Endothelial cell of umbilical vein (primary cell): ENCODE measurements around the gene MESP2. TPM values are rescaled to one million over a fixed set of nuclear protein-coding genes. Genes with fewer than 3 reads are reported as not detected.

Source experiments
- BruUV-seq: library from RNA; stranded (reverse); fragments of 400-500 nt; replicated peaks from 2 replicates; lab custom pipeline; 2021; lab: Mats Ljungman, UMichigan
- CTCF ChIA-PET: fragments of 300-600, 350-600 bp; sonication (Branson Sonifier 250); formaldehyde crosslinking; loops from one replicate; lab custom pipeline; 2021; ENCODE audit warnings: antibody characterized with exemption, inconsistent platforms; lab: Charles Lee
- POLR2A ChIA-PET: fragments of 300-600, 350-600 bp; sonication (Branson Sonifier 250); formaldehyde crosslinking; loops from one replicate; lab custom pipeline; 2021; ENCODE audit warnings: antibody characterized with exemption, inconsistent platforms; lab: Charles Lee
- DNase-seq: peaks from one replicate; pipeline ENCODE4 v3.0.0-alpha.2; 2011; ENCODE audit warnings: low read depth, low spot score
- FAIRE-seq: peaks from 2 replicates; lab custom pipeline; 2011; peaks lifted over from hg19 to GRCh38; lab: Jason Lieb, UNC
- H2AFZ ChIP-seq: 2 replicates; pipeline ENCODE4 v1.6.0; 2012; ENCODE audit warnings: low read depth, low read length, control low read depth, inconsistent platforms
- H3K27ac ChIP-seq: 2 replicates; pipeline ENCODE4 v1.5.1; 2011; ENCODE audit warnings: low read depth, mild to moderate bottlenecking, control low read depth, low read length, moderate library complexity; ENCODE audit not compliant: insufficient read depth
- H3K27me3 ChIP-seq, 2 experiments: 2 replicates each; pipeline versions ENCODE4 v1.6.0 to v1.6.1; 2011; ENCODE audit warnings: low read length in 2 of 2, mixed read lengths in 1 of 2; ENCODE audit not compliant: control insufficient read depth in 2 of 2, insufficient read depth in 2 of 2
- H3K36me3 ChIP-seq, 2 experiments: 2 replicates in 1 of 2; 3 replicates in 1 of 2; pipeline ENCODE4 v1.5.1; 2011; ENCODE audit warnings: low read length in 2 of 2, mild to moderate bottlenecking in 1 of 2, moderate library complexity in 1 of 2; ENCODE audit not compliant: control insufficient read depth in 2 of 2, insufficient read depth in 2 of 2; ENCODE audit errors: extremely low read depth in 1 of 2
- H3K4me1 ChIP-seq: 3 replicates; pipeline ENCODE4 v1.5.1; 2011; ENCODE audit warnings: mild to moderate bottlenecking, low read length; ENCODE audit not compliant: control insufficient read depth, insufficient read depth; ENCODE audit errors: extremely low read depth
- H3K4me2 ChIP-seq: 2 replicates; pipeline ENCODE4 v1.6.1; 2011; ENCODE audit warnings: low read length, control low read depth, mixed read lengths; ENCODE audit not compliant: insufficient read depth
- H3K4me3 ChIP-seq, 3 experiments: fragments of 200-600 bp in 1 of 3; sonication (generic), shearing (Covaris generic) in 1 of 3; replicated peaks in 1 of 3; 2 replicates each; pipeline ENCODE4 v1.5.1; 2011 to 2016; ENCODE audit warnings: control low read depth in 3 of 3, low read length in 3 of 3, mild to moderate bottlenecking in 2 of 3, inconsistent platforms in 1 of 3, low read depth in 1 of 3, moderate library complexity in 1 of 3; ENCODE audit not compliant: insufficient read depth in 1 of 3
- H3K79me2 ChIP-seq: 2 replicates; pipeline ENCODE4 v1.6.0; 2012; ENCODE audit warnings: low read length, inconsistent platforms; ENCODE audit not compliant: control insufficient read depth, insufficient read depth
- H3K9ac ChIP-seq: replicated peaks from 2 replicates; pipeline ENCODE3; 2011; ENCODE audit warnings: low read length, control low read depth; ENCODE audit not compliant: insufficient read depth; ENCODE audit errors: extremely low read depth
- H3K9me1 ChIP-seq: replicated peaks from 3 replicates; pipeline ENCODE4 v1.6.0; 2011; ENCODE audit warnings: mild to moderate bottlenecking, low read length; ENCODE audit not compliant: control insufficient read depth, insufficient read depth; ENCODE audit errors: extremely low read depth
- H3K9me3 ChIP-seq: replicated peaks from 2 replicates; pipeline ENCODE4 v1.5.1; 2012; ENCODE audit warnings: low read length, inconsistent platforms; ENCODE audit not compliant: control insufficient read depth, insufficient read depth
- H4K20me1 ChIP-seq: replicated peaks from 2 replicates; pipeline ENCODE3; 2011; ENCODE audit warnings: mild to moderate bottlenecking, low read length; ENCODE audit not compliant: control insufficient read depth, insufficient read depth; ENCODE audit errors: extremely low read depth
- EZH2 ChIP-seq: IDR thresholded peaks from 2 replicates; pipeline ENCODE4 v1.6.1; 2012; ENCODE audit warnings: borderline replicate concordance, low read depth, mild to moderate bottlenecking, moderate library complexity, low read length, inconsistent platforms; ENCODE audit not compliant: severe bottlenecking
- FOS ChIP-seq: IDR thresholded peaks from 2 replicates; pipeline ENCODE4 v1.6.1; 2011; ENCODE audit warnings: mild to moderate bottlenecking, low read length, moderate library complexity, borderline replicate concordance; ENCODE audit not compliant: insufficient read depth
- GATA2 ChIP-seq: IDR thresholded peaks from 2 replicates; pipeline ENCODE4 v1.7.0; 2011; ENCODE audit warnings: low read depth, mild to moderate bottlenecking, moderate library complexity, mixed read lengths, low read length; ENCODE audit not compliant: insufficient read length, insufficient read depth
- JUN ChIP-seq: IDR thresholded peaks from 2 replicates; pipeline ENCODE4 v1.6.1; 2011; ENCODE audit warnings: borderline replicate concordance, low read depth; ENCODE audit not compliant: insufficient read length, insufficient read depth
- MYC ChIP-seq: IDR thresholded peaks from one replicate; pipeline ENCODE4 v1.6.1; 2011; ENCODE audit warnings: mild to moderate bottlenecking, low read depth, low read length
- POLR2A ChIP-seq: IDR thresholded peaks from 2 replicates; pipeline ENCODE4 v1.6.1; 2012; ENCODE audit warnings: low read depth, mild to moderate bottlenecking, control low read depth, low read length
- POLR2AphosphoS5 ChIP-seq: IDR thresholded peaks from 2 replicates; pipeline ENCODE4 v1.6.1; 2012; ENCODE audit warnings: low read depth, mild to moderate bottlenecking, control low read depth, low read length, moderate library complexity; ENCODE audit not compliant: insufficient read depth
- dilution Hi-C: fragments of 300-500 bp; cut with MboI; formaldehyde crosslinking; loops from one replicate; pipeline ENCODE4 v1.15.0; 2019; ENCODE audit warnings: low sequenced_read_pairs; ENCODE audit not compliant: extremely low pct_ligation_motif_present
- intact Hi-C: fragments of 100-400 bp; cut with micrococcal nuclease; formaldehyde crosslinking; loops from one replicate; pipeline ENCODE4 v1.10.0; 2022
- polyA plus RNA-seq, 4 experiments: library from polyadenylated mRNA; depleted of rRNA in 3 of 4; stranded (reverse) in 3 of 4; unstranded in 1 of 4; fragments of >200 nt; gene quantifications; 2 replicates each; pipeline versions ENCODE4 v1.2.1 to v1.2.3, GENCODE V29; 2011 to 2012; ENCODE audit warnings: missing spikeins in 1 of 4
- total RNA-seq: library from RNA; stranded (reverse); gene quantifications from 2 replicates; pipeline ENCODE4 v1.2.3, GENCODE V29; 2021
- TF ChIP-seq, protein P1 (sequence below): IDR thresholded peaks from 2 replicates; pipeline ENCODE4 v1.6.1; 2011; ENCODE audit not compliant: insufficient read depth, insufficient read length
- TF ChIP-seq, protein P2 (sequence below), 2 donors: IDR thresholded peaks; 1 replicate in 1 of 2; 2 replicates in 1 of 2; pipeline ENCODE4 v1.5.1; 2011; ENCODE audit warnings: low read length in 2 of 2, mild to moderate bottlenecking in 2 of 2, moderate library complexity in 2 of 2, control low read depth in 1 of 2, inconsistent platforms in 1 of 2, low read depth in 1 of 2; ENCODE audit not compliant: insufficient read depth in 1 of 2; ENCODE audit errors: extremely low read depth in 1 of 2

Gene MESP2
- total and polyA plus RNA-seq, 2 donors (not counting 3 experiments of a cell fraction or from before 2014, with no cell fraction given): 0.42 to 0.43 TPM

DNA sequence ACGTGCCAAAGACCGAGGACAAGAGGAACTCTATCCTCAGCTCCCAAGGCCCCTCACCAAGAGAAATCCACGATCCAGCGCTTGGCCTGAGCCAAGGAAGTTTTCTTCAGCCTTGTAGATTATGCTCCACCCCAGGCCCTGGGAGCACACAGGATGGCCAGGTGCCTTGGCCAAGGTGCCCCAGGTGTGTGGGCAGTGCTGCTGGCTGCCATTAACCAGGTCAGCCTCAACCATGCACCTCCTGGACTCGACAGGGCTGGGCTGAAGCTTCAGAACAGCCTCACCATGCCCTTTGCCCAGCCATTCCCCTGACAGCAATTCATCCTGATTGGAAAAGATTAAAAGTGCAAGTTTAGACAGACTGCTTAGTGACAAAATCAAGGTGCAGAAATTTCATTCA is 14.2 kb upstream of the MESP2 start:
- BruUV-seq: no TSS peak
- Histone ChIP-seq H3K4me2 (no peak overlapping the region), H3K4me3 (no peak overlapping the region), H3K9me1 (no peaks in the 10 kb centered on the region), H3K27me3 (no peaks in the 10 kb centered on the region), H4K20me1 (no peaks in the 10 kb centered on the region), H2AFZ (no peak overlapping the region), H3K9me3 (no peaks in the 10 kb centered on the region), H3K9ac (no peak overlapping the region), H3K4me1 (no peaks in the 10 kb centered on the region), H3K27ac (no peak overlapping the region), H3K36me3 (no peaks in the 10 kb centered on the region), H3K79me2 (no peaks in the 10 kb centered on the region)
- DNase-seq (no peak), FAIRE-seq (no peak)
- TF ChIP-seq POLR2AphosphoS5 (no peak), MYC (no peak)
- ChIA-PET CTCF (interaction anchor here (1.0 to 12.2 kb wide), 30 partner anchors 9 to 341 kb away, joined by 3 to 599 read pairs (median 10); partner anchors contain the start of genes ANPEP, ARPIN, IDH2 and MESP1), POLR2A (interaction anchor here (0.8 to 1.8 kb wide), 2 partner anchors 41 to 113 kb away, joined by 3 to 7 read pairs; no protein-coding TSS in a partner anchor)
- dilution Hi-C loops: loop anchor here (25.0 kb wide), 1 partner anchor 100 kb away; no protein-coding TSS in a partner anchor
- intact Hi-C loops: loop anchor here (1.0 to 2.0 kb wide), 2 partner anchors 59 to 325 kb away; no protein-coding TSS in a partner anchor

- dilution Hi-C loops (loop anchor here (25.0 kb wide), 1 partner anchor 97 kb away; no protein-coding TSS in a partner anchor), intact Hi-C loops (no loop called here)
- Histone ChIP-seq H3K9me1 (no peaks in the 10 kb centered on the region), H3K27me3 (no peaks in the 10 kb centered on the region), H3K4me3 (no peak overlapping the region), H3K9me3 (no peaks in the 10 kb centered on the region), H3K27ac (no peak overlapping the region), H3K4me1 (no peaks in the 10 kb centered on the region), H3K36me3 (no peaks in the 10 kb centered on the region), H3K9ac (no peak overlapping the region), H2AFZ (no peak overlapping the region), H3K4me2 (no peak overlapping the region), H3K79me2 (no peaks in the 10 kb centered on the region), H4K20me1 (no peaks in the 10 kb centered on the region)
- FAIRE-seq (no peak), DNase-seq (no peak)
- TF ChIP-seq, protein P1, sequence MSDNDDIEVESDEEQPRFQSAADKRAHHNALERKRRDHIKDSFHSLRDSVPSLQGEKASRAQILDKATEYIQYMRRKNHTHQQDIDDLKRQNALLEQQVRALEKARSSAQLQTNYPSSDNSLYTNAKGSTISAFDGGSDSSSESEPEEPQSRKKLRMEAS: no peak
- TF ChIP-seq GATA2 (no peak), MYC (no peak), POLR2A (no peak), EZH2 (no peak), POLR2AphosphoS5 (no peak), JUN (no peak), FOS (no peak)
- TF ChIP-seq, protein P2, sequence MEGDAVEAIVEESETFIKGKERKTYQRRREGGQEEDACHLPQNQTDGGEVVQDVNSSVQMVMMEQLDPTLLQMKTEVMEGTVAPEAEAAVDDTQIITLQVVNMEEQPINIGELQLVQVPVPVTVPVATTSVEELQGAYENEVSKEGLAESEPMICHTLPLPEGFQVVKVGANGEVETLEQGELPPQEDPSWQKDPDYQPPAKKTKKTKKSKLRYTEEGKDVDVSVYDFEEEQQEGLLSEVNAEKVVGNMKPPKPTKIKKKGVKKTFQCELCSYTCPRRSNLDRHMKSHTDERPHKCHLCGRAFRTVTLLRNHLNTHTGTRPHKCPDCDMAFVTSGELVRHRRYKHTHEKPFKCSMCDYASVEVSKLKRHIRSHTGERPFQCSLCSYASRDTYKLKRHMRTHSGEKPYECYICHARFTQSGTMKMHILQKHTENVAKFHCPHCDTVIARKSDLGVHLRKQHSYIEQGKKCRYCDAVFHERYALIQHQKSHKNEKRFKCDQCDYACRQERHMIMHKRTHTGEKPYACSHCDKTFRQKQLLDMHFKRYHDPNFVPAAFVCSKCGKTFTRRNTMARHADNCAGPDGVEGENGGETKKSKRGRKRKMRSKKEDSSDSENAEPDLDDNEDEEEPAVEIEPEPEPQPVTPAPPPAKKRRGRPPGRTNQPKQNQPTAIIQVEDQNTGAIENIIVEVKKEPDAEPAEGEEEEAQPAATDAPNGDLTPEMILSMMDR (IDR thresholded peaks at IDR 0.05; ENCODE audit: extremely low read depth in 1 of 2, insufficient read depth in 1 of 2, low read depth in 1 of 2, low read length in 2 of 2): no peak
- CTCF ChIA-PET: interaction anchor here (0.7 to 1.7 kb wide), 2 partner anchors 16 to 109 kb away, joined by 3 to 11 read pairs; no protein-coding TSS in a partner anchor
- no TSS peak for BruUV-seq
- POLR2A ChIA-PET: no interaction called here
Measured at GRCh38 chr15:89765694-89766093, 10.4 kb upstream of the MESP2 start.
